H1 (cell line): Measurements from ENCODE around the gene COMP. TPM values are rescaled to one million over a fixed set of nuclear protein-coding genes. Genes with fewer than 3 reads are reported as not detected.

ENCODE experiments used
- KDM4A ChIP-seq: IDR thresholded peaks from one replicate; pipeline ENCODE4 v1.7.1; 2012; ENCODE audit warnings: low read depth, mild to moderate bottlenecking, moderate library complexity, low read length, inconsistent platforms; ENCODE audit not compliant: severe bottlenecking
- polyA plus RNA-seq, 7 experiments: library from polyadenylated mRNA; depleted of rRNA in 3 of 7; stranded (reverse) in 5 of 7; unstranded in 2 of 7; fragments of >200 nt in 5 of 7; fragments of 200-250 nt in 2 of 7; gene quantifications; 1 replicate in 5 of 7; 2 replicates in 1 of 7; 4 replicates in 1 of 7; pipeline versions ENCODE4 v1.2.1 to v1.2.3, GENCODE V29; 2011 to 2013; ENCODE audit warnings: missing spikeins in 2 of 7, mixed read lengths in 2 of 7
- total RNA-seq: library from RNA; stranded (reverse); fragmentation: NEBNext Ultra II Directional; extraction: Animal tissue kit (Norgen Biotek cat#: 25700); gene quantifications from 2 replicates; pipeline ENCODE4 v1.2.1, GENCODE V29; 2021

The COMP gene
- total and polyA plus RNA-seq, 2 of the 8 experiments (the other 6 are each of a cell fraction or from before 2014, with no cell fraction given), result 0.17 TPM

GRCh38 chr19:18795540-18795939 is 4.4 kb upstream of the COMP start (continued):
- TF ChIP-seq KDM4A, result no peak
- TF ChIP-seq, all 59 proteins: peak for 0
